SU-DHL-6 (cell line): ENCODE results near the gene PPEF2.

ENCODE experiments used
- EZH2phosphoT487 ChIP-seq: fragments of 200-600 bp; sonication (generic), shearing (Covaris generic); conservative IDR thresholded peaks from 2 replicates; pipeline ENCODE4 v1.6.1; 2018; ENCODE audit warnings: mild to moderate bottlenecking, antibody characterized with exemption, low read length, moderate library complexity, mixed read lengths
- TF ChIP-seq, protein P1 (sequence below): fragments of 200-600 bp; sonication (generic); IDR thresholded peaks from one replicate; pipeline ENCODE4 v1.5.1; 2017; ENCODE audit warnings: antibody characterized with exemption, mild to moderate bottlenecking, low read length, moderate library complexity; ENCODE audit not compliant: insufficient read depth, poor library complexity, severe bottlenecking

DNA sequence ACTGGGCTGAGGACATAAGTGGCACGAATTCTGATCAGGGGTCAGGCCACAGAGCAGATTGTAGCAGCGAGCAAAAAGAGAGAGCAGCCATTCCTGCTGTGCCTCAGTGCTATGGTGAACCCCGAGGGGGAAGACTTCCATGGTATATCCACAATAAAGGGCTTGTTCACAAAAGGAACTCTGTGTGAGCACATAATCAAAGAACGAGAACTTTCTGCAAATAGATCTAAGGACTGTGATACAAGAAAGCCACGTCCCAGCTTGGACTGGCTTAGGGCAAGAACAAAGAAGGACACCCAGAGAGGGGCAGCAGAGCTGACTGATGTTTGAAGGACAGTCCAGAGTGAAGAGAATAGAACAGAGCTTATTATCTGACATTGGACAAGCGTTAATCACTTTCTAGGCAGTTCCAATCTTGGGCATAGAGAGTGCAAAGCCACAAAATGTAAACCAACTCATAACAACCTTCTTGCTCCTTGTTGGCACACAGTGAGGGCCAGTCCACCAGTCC lies 24.0 kb downstream of the PPEF2 start:
- TF ChIP-seq, protein P1, sequence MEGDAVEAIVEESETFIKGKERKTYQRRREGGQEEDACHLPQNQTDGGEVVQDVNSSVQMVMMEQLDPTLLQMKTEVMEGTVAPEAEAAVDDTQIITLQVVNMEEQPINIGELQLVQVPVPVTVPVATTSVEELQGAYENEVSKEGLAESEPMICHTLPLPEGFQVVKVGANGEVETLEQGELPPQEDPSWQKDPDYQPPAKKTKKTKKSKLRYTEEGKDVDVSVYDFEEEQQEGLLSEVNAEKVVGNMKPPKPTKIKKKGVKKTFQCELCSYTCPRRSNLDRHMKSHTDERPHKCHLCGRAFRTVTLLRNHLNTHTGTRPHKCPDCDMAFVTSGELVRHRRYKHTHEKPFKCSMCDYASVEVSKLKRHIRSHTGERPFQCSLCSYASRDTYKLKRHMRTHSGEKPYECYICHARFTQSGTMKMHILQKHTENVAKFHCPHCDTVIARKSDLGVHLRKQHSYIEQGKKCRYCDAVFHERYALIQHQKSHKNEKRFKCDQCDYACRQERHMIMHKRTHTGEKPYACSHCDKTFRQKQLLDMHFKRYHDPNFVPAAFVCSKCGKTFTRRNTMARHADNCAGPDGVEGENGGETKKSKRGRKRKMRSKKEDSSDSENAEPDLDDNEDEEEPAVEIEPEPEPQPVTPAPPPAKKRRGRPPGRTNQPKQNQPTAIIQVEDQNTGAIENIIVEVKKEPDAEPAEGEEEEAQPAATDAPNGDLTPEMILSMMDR: no peak
- no peak for TF ChIP-seq EZH2phosphoT487
